PC-3 (cell line): ENCODE measurements around the gene OR10A6.

Experiments used
- EZH2 ChIP-seq: fragments of 300-600 bp; sonication (generic); IDR thresholded peaks from one replicate; pipeline ENCODE4 v1.6.1; 2017; ENCODE audit warnings: antibody characterized with exemption, mild to moderate bottlenecking, low read length; ENCODE audit not compliant: unreplicated experiment
- TF ChIP-seq, protein P1 (sequence below): fragments of 300-600 bp; sonication (generic); conservative IDR thresholded peaks from 2 replicates; pipeline ENCODE4 v1.5.1; 2017; ENCODE audit warnings: antibody characterized with exemption, low read depth, mild to moderate bottlenecking, low read length

DNA sequence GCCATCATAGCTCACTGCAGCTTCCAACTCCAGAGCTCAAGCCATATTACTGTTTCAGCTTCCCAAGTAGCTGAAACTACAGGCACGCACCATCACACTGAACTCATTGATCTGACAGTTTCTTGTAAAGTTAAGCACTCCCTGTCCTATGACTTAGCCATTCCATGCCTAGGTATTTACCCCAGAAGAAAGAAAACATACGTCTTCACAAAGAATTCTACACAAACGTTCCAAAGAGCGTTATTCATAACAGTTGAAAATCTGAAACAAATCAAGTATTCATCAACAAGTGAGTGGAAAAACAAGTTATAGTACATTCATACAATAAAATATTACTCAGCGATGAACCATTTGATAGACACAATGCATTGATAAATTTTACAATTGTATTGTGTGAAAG, 41.9 kb upstream of the OR10A6 start:
- TF ChIP-seq, protein P1, sequence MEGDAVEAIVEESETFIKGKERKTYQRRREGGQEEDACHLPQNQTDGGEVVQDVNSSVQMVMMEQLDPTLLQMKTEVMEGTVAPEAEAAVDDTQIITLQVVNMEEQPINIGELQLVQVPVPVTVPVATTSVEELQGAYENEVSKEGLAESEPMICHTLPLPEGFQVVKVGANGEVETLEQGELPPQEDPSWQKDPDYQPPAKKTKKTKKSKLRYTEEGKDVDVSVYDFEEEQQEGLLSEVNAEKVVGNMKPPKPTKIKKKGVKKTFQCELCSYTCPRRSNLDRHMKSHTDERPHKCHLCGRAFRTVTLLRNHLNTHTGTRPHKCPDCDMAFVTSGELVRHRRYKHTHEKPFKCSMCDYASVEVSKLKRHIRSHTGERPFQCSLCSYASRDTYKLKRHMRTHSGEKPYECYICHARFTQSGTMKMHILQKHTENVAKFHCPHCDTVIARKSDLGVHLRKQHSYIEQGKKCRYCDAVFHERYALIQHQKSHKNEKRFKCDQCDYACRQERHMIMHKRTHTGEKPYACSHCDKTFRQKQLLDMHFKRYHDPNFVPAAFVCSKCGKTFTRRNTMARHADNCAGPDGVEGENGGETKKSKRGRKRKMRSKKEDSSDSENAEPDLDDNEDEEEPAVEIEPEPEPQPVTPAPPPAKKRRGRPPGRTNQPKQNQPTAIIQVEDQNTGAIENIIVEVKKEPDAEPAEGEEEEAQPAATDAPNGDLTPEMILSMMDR, result no peak
- no peak for TF ChIP-seq EZH2
